ENCODE data around the gene RNPEP.

Gene RNPEP

GRCh38 chr1:201970334-201971159 is 11.9 kb upstream of the RNPEP start:
- TF ChIP-seq FOXP2 (optimal IDR thresholded peaks at IDR 0.05; ENCODE audit: control extremely low read depth, extremely low read length, insufficient read depth) (no peak), EZH2 (IDR thresholded peaks at IDR 0.05) (no peak), POLR2AphosphoS5 (IDR thresholded peaks at IDR 0.05; ENCODE audit: borderline replicate concordance, low read depth, low read length) (no peak)
- H3K4me3 ChIP-seq, result no peak overlapping the region
- no peaks in the 10 kb centered on the region for H3K9me3 ChIP-seq (ENCODE audit: low read depth, low read length)
- peaks cover 49% of the 10 kb centered on the region for H3K36me3 ChIP-seq (ENCODE audit: insufficient read depth, low read length)
- no peak overlapping the region for H3K9ac ChIP-seq (ENCODE audit: insufficient read length)
- DNase-seq (ENCODE audit: low read depth, low spot score), result no peak
- peak overlapping the region; percentile 52; the same call in 1 of the 2 replicates for H3K27ac ChIP-seq

GRCh38 chr1:201982082-201982622 is 296 bp upstream of the RNPEP start:
- TF ChIP-seq EZH2 (IDR thresholded peaks at IDR 0.05) (no peak), FOXP2 (optimal IDR thresholded peaks at IDR 0.05; ENCODE audit: control extremely low read depth, extremely low read length, insufficient read depth) (no peak), POLR2AphosphoS5 (IDR thresholded peaks at IDR 0.05; ENCODE audit: borderline replicate concordance, low read depth, low read length) (no peak)
- DNase-seq (ENCODE audit: low read depth, low spot score), result no peak
- no peaks in the 10 kb centered on the region for H3K36me3 ChIP-seq (ENCODE audit: insufficient read depth, low read length)
- H3K9ac ChIP-seq (ENCODE audit: insufficient read length), result no peak overlapping the region
- H3K27ac ChIP-seq, result no peak overlapping the region
- no peaks in the 10 kb centered on the region for H3K9me3 ChIP-seq (ENCODE audit: low read depth, low read length)
- peak overlapping the region; percentile 89 for H3K4me3 ChIP-seq

GRCh38 chr1:201983380-201983805 is 945 bp downstream of the RNPEP start:
- Histone ChIP-seq H3K9ac (ENCODE audit: insufficient read length) (peak overlapping the region; percentile 70), H3K36me3 (ENCODE audit: insufficient read depth, low read length) (no peaks in the 10 kb centered on the region; the same call in 1 of the 2 replicates), H3K9me3 (ENCODE audit: low read depth, low read length) (no peaks in the 10 kb centered on the region), H3K27ac (no peak overlapping the region), H3K4me3 (peak overlapping the region; percentile 89)
- no peak for DNase-seq (ENCODE audit: low read depth, low spot score)
- TF ChIP-seq FOXP2 (optimal IDR thresholded peaks at IDR 0.05; ENCODE audit: control extremely low read depth, extremely low read length, insufficient read depth) (no peak), EZH2 (IDR thresholded peaks at IDR 0.05) (no peak), POLR2AphosphoS5 (IDR thresholded peaks at IDR 0.05; ENCODE audit: borderline replicate concordance, low read depth, low read length) (no peak)

DNA sequence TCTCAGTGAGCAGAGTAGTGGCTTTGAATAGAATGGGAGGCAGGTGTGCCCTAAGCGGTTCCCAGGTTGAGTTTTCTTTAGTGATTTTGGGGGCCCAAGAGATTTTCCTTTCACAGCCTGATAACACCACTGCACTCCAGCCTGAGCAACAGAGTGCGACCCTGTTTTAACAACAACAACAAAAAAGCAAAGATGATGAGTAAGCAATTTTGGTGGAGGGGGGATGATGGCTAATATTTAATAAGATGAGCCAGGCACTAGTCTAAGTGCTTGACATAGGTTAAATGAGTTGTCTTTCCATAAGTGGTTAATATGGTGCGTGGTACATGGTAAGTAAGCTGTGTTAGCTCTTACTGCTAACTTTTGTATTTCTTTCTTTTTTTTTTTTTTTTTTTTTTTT is 2.0 kb downstream of the RNPEP start:
- no peak for DNase-seq (ENCODE audit: low read depth, low spot score)
- Histone ChIP-seq H3K4me3 (no peak overlapping the region), H3K9me3 (ENCODE audit: low read depth, low read length) (no peaks in the 10 kb centered on the region), H3K36me3 (ENCODE audit: insufficient read depth, low read length) (peaks cover 7% of the 10 kb centered on the region), H3K27ac (no peak overlapping the region), H3K9ac (ENCODE audit: insufficient read length) (no peak overlapping the region)
- TF ChIP-seq EZH2 (IDR thresholded peaks at IDR 0.05) (no peak), FOXP2 (optimal IDR thresholded peaks at IDR 0.05; ENCODE audit: control extremely low read depth, extremely low read length, insufficient read depth) (no peak), POLR2AphosphoS5 (IDR thresholded peaks at IDR 0.05; ENCODE audit: borderline replicate concordance, low read depth, low read length) (no peak)

DNA sequence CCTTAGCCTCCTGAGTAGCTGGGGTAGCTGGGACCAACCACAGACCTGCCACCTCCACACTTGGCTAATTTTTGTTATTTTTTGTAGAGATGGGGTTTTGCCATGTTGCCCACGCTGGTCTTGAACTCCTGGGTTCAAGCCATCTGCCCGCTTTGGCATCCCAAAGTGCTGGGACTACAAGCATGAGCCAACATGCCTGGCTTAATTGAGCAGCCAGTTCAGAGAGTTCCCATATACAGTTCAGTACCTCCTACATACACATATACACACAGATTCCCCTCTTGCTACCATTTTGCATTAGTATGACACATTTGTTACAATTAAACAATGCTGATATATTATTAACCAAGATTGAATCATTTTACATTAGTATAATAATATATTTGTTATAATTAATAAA is 2.9 kb downstream of the RNPEP start:
- H3K27ac ChIP-seq, result no peak overlapping the region
- H3K9ac ChIP-seq (ENCODE audit: insufficient read length), result no peak overlapping the region
- TF ChIP-seq EZH2 (IDR thresholded peaks at IDR 0.05) (no peak), FOXP2 (optimal IDR thresholded peaks at IDR 0.05; ENCODE audit: control extremely low read depth, extremely low read length, insufficient read depth) (no peak), POLR2AphosphoS5 (IDR thresholded peaks at IDR 0.05; ENCODE audit: borderline replicate concordance, low read depth, low read length) (no peak)
- peaks cover 12% of the 10 kb centered on the region for H3K36me3 ChIP-seq (ENCODE audit: insufficient read depth, low read length)
- H3K4me3 ChIP-seq, result no peak overlapping the region
- H3K9me3 ChIP-seq (ENCODE audit: low read depth, low read length), result no peaks in the 10 kb centered on the region
- DNase-seq (ENCODE audit: low read depth, low spot score), result no peak

DNA sequence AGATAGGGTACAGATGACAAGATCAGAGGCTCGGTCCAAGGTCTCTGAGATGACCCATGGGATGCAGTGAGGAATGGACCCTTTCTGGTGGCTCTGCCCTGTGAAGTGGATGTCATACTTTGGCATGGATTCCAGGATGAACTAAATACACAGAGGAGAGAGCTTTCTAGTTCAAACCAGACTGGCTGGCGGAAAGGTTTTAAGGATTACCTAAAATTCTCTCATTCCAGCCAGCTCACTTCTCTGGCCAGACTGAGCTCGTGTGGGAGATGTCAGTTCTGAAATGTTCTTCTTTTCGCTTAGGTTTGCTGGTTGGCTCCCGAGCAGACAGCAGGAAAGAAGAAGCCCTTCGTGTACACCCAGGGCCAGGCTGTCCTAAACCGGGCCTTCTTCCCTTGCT is 6.2 kb downstream of the RNPEP start:
- Histone ChIP-seq H3K36me3 (ENCODE audit: insufficient read depth, low read length) (peaks cover 31% of the 10 kb centered on the region), H3K9ac (ENCODE audit: insufficient read length) (no peak overlapping the region)

GRCh38 chr1:201989354-201990128 is 7.1 kb downstream of the RNPEP start:
- Histone ChIP-seq H3K9ac (ENCODE audit: insufficient read length) (no peak overlapping the region), H3K27ac (no peak overlapping the region), H3K9me3 (ENCODE audit: low read depth, low read length) (no peaks in the 10 kb centered on the region), H3K4me3 (no peak overlapping the region), H3K36me3 (ENCODE audit: insufficient read depth, low read length) (peaks cover 31% of the 10 kb centered on the region)
- TF ChIP-seq POLR2AphosphoS5 (IDR thresholded peaks at IDR 0.05; ENCODE audit: borderline replicate concordance, low read depth, low read length) (no peak), EZH2 (IDR thresholded peaks at IDR 0.05) (no peak), FOXP2 (optimal IDR thresholded peaks at IDR 0.05; ENCODE audit: control extremely low read depth, extremely low read length, insufficient read depth) (no peak)
- DNase-seq (ENCODE audit: low read depth, low spot score), result no peak

More for the DNA sequence above, 6.2 kb downstream of the RNPEP start:
- H3K9me3 ChIP-seq (ENCODE audit: low read depth, low read length), result no peaks in the 10 kb centered on the region
- H3K27ac ChIP-seq, result no peak overlapping the region
- DNase-seq (ENCODE audit: low read depth, low spot score), result no peak
- H3K4me3 ChIP-seq, result no peak overlapping the region
- TF ChIP-seq FOXP2 (optimal IDR thresholded peaks at IDR 0.05; ENCODE audit: control extremely low read depth, extremely low read length, insufficient read depth) (no peak), POLR2AphosphoS5 (IDR thresholded peaks at IDR 0.05; ENCODE audit: borderline replicate concordance, low read depth, low read length) (no peak), EZH2 (IDR thresholded peaks at IDR 0.05) (no peak)

DNA sequence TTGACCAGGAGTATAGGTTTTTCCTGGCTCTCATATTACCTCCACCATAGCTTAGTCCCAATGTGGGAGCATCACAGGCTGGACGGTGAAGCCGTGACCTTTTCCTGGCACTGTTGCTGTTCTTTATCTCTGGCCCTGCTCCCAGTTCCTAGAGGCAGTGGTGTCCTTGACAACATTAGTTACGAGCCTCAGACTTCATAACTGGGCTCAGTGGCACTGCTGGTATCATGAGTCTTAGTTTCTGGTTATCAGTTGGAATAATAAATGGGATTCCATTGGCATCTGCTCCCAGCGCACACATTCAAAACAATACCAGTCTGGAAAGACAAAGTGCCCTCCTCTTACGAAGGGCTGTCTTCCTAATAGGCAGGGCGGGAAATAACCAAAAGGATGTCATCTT is 8.0 kb downstream of the RNPEP start:
- Histone ChIP-seq H3K36me3 (ENCODE audit: insufficient read depth, low read length) (peaks cover 31% of the 10 kb centered on the region), H3K4me3 (no peak overlapping the region), H3K9me3 (ENCODE audit: low read depth, low read length) (no peaks in the 10 kb centered on the region), H3K9ac (ENCODE audit: insufficient read length) (no peak overlapping the region), H3K27ac (no peak overlapping the region)
- no peak for TF ChIP-seq EZH2 (IDR thresholded peaks at IDR 0.05)
- no peak for TF ChIP-seq FOXP2 (optimal IDR thresholded peaks at IDR 0.05; ENCODE audit: control extremely low read depth, extremely low read length, insufficient read depth)
- no peak for TF ChIP-seq POLR2AphosphoS5 (IDR thresholded peaks at IDR 0.05; ENCODE audit: borderline replicate concordance, low read depth, low read length)
- no peak for DNase-seq (ENCODE audit: low read depth, low spot score)
